HepG2 (cell line): ENCODE data around the gene ANKRD44. TPM values are rescaled to one million over a fixed set of nuclear protein-coding genes. Genes with fewer than 3 reads are reported as not detected.

Experiments used
- ATAC-seq: fragments of 200-7000 bp; cut with Tn5 transposase; 3 replicates; pipeline ENCODE4 v1.9.1; 2020; ENCODE audit warnings: mild to moderate bottlenecking, moderate library complexity
- BruUV-seq: library from RNA; stranded (reverse); fragments of 400-500 nt; replicated peaks from 2 replicates; lab custom pipeline; 2021; lab: Mats Ljungman, UMichigan
- CTCF ChIA-PET: fragments of 300-600 bp; formaldehyde crosslinking; extraction: SDS; loops from one replicate; lab custom pipeline; 2021; ENCODE audit warnings: low total read pairs, inconsistent platforms, low intra/inter-chr PET ratio; lab: Yijun Ruan, JAX
- POLR2A ChIA-PET: fragments of 350-600 bp; sonication (Branson Sonifier 250); formaldehyde crosslinking; loops from one replicate; lab custom pipeline; 2020; ENCODE audit warnings: antibody characterized with exemption, inconsistent platforms; lab: Yijun Ruan, JAX
- DNase-seq: peaks from one replicate; pipeline ENCODE4 v3.0.0-alpha.2; 2015; ENCODE audit warnings: low spot score
- FAIRE-seq: peaks from 3 replicates; lab custom pipeline; 2011; peaks lifted over from hg19 to GRCh38; lab: Jason Lieb, UNC
- H2AFZ ChIP-seq: one replicate; pipeline ENCODE4 v1.6.1; 2011; ENCODE audit warnings: low read length, inconsistent platforms
- H3K27ac ChIP-seq: fragments of 300-600 bp; 3 replicates; pipeline ENCODE4 v1.8.0; 2011; ENCODE audit warnings: mixed run types, mild to moderate bottlenecking, mixed read lengths, low read length, inconsistent platforms; ENCODE audit not compliant: insufficient read depth; ENCODE audit errors: extremely low read length
- H3K27me3 ChIP-seq, 2 experiments: fragments of 200-600 bp in 1 of 2; 2 replicates in 1 of 2; 3 replicates in 1 of 2; pipeline versions ENCODE4 v1.6.0 to v1.8.0; 2011; ENCODE audit warnings: low read length in 2 of 2, mild to moderate bottlenecking in 2 of 2, moderate library complexity in 2 of 2, inconsistent platforms in 1 of 2; ENCODE audit not compliant: insufficient read depth in 2 of 2, control insufficient read depth in 1 of 2
- H3K36me3 ChIP-seq, 2 experiments: fragments of 200-600 bp in 1 of 2; replicated peaks in 1 of 2; 2 replicates in 1 of 2; 3 replicates in 1 of 2; pipeline versions ENCODE4 v1.5.1 to v1.8.0; 2011; ENCODE audit warnings: low read length in 2 of 2, inconsistent platforms in 1 of 2; ENCODE audit not compliant: insufficient read depth in 2 of 2, control insufficient read depth in 1 of 2
- H3K4me1 ChIP-seq: 2 replicates; pipeline ENCODE4 v1.5.1; 2012; ENCODE audit warnings: low read length, inconsistent platforms; ENCODE audit not compliant: insufficient read depth
- H3K4me2 ChIP-seq: 2 replicates; pipeline ENCODE4 v1.6.0; 2011; ENCODE audit warnings: low read depth, low read length, inconsistent platforms
- H3K4me3 ChIP-seq, 3 experiments: fragments of 200-600 bp in 1 of 3; sonication (generic), shearing (Covaris generic) in 1 of 3; replicated peaks in 1 of 3; 2 replicates each; pipeline ENCODE4 v1.5.1; 2011 to 2016; ENCODE audit warnings: low read length in 3 of 3, inconsistent platforms in 2 of 3, low read depth in 2 of 3, mild to moderate bottlenecking in 2 of 3, control low read depth in 1 of 3, mixed read lengths in 1 of 3; ENCODE audit not compliant: insufficient read depth in 1 of 3
- H3K79me2 ChIP-seq: one replicate; pipeline ENCODE4 v1.6.1; 2011; ENCODE audit warnings: low read length, inconsistent platforms; ENCODE audit not compliant: insufficient read depth
- H3K9ac ChIP-seq: 2 replicates; pipeline ENCODE4 v1.6.0; 2011; ENCODE audit warnings: mild to moderate bottlenecking, low read depth, low read length, inconsistent platforms; ENCODE audit not compliant: insufficient read depth
- H3K9me3 ChIP-seq: 2 replicates; pipeline ENCODE4 v1.5.1; 2012; ENCODE audit warnings: mild to moderate bottlenecking, low read length
- H4K20me1 ChIP-seq: 2 replicates; pipeline ENCODE4 v1.6.0; 2011; ENCODE audit warnings: inconsistent platforms, mild to moderate bottlenecking, low read length, moderate library complexity; ENCODE audit not compliant: insufficient read depth
- MED13 ChIP-seq: sonication (generic); formaldehyde crosslinking; IDR thresholded peaks from 2 replicates; pipeline ENCODE4 v1.5.0; 2020; ENCODE audit warnings: missing genetic modification reagents
- NFIB ChIP-seq: sonication (generic); formaldehyde crosslinking; IDR thresholded peaks from 2 replicates; pipeline ENCODE4 v1.9.0; 2021; ENCODE audit warnings: missing genetic modification reagents, mild to moderate bottlenecking, borderline replicate concordance
- RAD21 ChIP-seq: fragments of 450-650 bp; formaldehyde crosslinking; IDR thresholded peaks from 2 replicates; pipeline ENCODE4 v1.5.0; 2020; ENCODE audit warnings: mild to moderate bottlenecking
- ZBTB44 ChIP-seq: sonication (generic); formaldehyde crosslinking; IDR thresholded peaks from 2 replicates; pipeline ENCODE4 v1.4.0; 2020; ENCODE audit warnings: missing genetic modification reagents
- ZNF10 ChIP-seq: sonication (generic); formaldehyde crosslinking; IDR thresholded peaks from 2 replicates; pipeline ENCODE4 v1.4.0; 2020; ENCODE audit warnings: mild to moderate bottlenecking, low read depth, missing genetic modification reagents, borderline replicate concordance
- ZNF616 ChIP-seq: sonication (generic); formaldehyde crosslinking; IDR thresholded peaks from 2 replicates; pipeline ENCODE4 v1.5.0; 2020; ENCODE audit warnings: low read depth, mild to moderate bottlenecking, missing genetic modification reagents
- WGBS: methylation state at CpG from one replicate; pipeline ENCODE4 v1.1.6; 2017; ENCODE audit warnings: low lambda C conversion rate; 5-methylcytosine and 5-hydroxymethylcytosine counted together
- in situ Hi-C: cut with HindIII; loops from 2 replicates; pipeline ENCODE4 v1.10.0; 2017; ENCODE audit warnings: low pct_unique_long_range_greater_than_20kb; ENCODE audit not compliant: extremely low pct_ligation_motif_present
- intact Hi-C: fragments of 100-400 bp; cut with micrococcal nuclease; formaldehyde crosslinking; loops from one replicate; pipeline ENCODE4 v1.10.0; 2022; ENCODE audit not compliant: unreplicated experiment
- polyA plus RNA-seq, 8 experiments: library from polyadenylated mRNA; depleted of rRNA in 3 of 8; stranded (reverse) in 7 of 8; unstranded in 1 of 8; fragments of >200 nt; fragmentation: Illumina TruSeq in 4 of 8; extraction: Trizol in 4 of 8; gene quantifications; 2 replicates each; pipeline versions ENCODE4 v1.2.1 to v1.2.3, GENCODE V29; 2011 to 2016; ENCODE audit warnings: low read depth in 4 of 8, missing spikeins in 1 of 8, mixed read lengths in 1 of 8; ENCODE audit not compliant: insufficient read depth in 1 of 8
- total RNA-seq, 5 experiments: library from RNA; depleted of rRNA; stranded (reverse); fragments of >200 nt; fragmentation: Illumina TruSeq; extraction: Trizol; gene quantifications; 2 replicates each; pipeline ENCODE4 v1.2.3, GENCODE V29; 2016; ENCODE audit warnings: low read depth in 1 of 5
- TF ChIP-seq, protein P1 (sequence below): sonication (generic); formaldehyde crosslinking; IDR thresholded peaks from 2 replicates; pipeline ENCODE4 v1.4.0; 2020; ENCODE audit warnings: missing genetic modification reagents, borderline replicate concordance
- TF ChIP-seq, protein P2 (sequence below): sonication (generic); formaldehyde crosslinking; IDR thresholded peaks from 2 replicates; pipeline ENCODE4 v1.5.1; 2020; ENCODE audit warnings: missing genetic modification reagents, mild to moderate bottlenecking, borderline replicate concordance

ANKRD44 gene
- total and polyA plus RNA-seq, 2 of the 13 experiments (the other 11 are each of a cell fraction or from before 2014, with no cell fraction given), result 0.04 to 0.11 TPM

DNA sequence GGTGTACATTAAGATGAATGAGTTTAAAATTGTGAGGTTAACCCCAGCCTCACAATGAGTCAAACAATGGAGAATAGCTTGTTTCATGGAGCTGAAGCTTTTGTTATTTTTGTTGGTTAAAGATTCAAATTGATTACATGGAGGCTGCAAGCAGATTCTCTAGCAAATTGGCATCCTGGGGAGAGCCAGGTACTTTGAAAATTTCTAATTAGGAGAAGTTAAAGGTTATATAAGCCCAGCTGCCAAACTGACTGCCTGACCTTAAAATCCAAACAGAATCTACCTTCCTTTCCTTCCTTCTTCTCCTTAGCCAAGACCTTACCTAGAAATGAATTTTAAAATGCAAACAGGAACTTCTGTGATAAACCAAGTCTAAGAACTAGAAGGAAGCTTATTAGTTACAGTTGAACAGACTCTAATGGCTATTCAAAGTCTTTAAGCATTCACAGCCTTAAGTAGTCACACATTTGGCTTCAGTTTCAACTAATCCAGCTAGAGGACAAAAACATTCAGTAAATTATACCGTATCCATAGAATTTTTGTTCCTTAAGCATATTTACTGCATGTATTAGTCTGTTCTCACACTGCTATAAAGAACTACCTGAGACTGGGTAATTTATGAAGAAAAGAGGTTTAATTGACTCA, 352.6 kb downstream of the ANKRD44 start (continued):
- TF ChIP-seq, protein P1, sequence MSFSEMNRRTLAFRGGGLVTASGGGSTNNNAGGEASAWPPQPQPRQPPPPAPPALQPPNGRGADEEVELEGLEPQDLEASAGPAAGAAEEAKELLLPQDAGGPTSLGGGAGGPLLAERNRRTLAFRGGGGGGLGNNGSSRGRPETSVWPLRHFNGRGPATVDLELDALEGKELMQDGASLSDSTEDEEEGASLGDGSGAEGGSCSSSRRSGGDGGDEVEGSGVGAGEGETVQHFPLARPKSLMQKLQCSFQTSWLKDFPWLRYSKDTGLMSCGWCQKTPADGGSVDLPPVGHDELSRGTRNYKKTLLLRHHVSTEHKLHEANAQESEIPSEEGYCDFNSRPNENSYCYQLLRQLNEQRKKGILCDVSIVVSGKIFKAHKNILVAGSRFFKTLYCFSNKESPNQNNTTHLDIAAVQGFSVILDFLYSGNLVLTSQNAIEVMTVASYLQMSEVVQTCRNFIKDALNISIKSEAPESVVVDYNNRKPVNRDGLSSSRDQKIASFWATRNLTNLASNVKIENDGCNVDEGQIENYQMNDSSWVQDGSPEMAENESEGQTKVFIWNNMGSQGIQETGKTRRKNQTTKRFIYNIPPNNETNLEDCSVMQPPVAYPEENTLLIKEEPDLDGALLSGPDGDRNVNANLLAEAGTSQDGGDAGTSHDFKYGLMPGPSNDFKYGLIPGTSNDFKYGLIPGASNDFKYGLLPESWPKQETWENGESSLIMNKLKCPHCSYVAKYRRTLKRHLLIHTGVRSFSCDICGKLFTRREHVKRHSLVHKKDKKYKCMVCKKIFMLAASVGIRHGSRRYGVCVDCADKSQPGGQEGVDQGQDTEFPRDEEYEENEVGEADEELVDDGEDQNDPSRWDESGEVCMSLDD (CRISPR knock-in tag), result no peak

GRCh38 chr2:196957442-196957841, 353.1 kb downstream of the ANKRD44 start:
- no peak for TF ChIP-seq ZNF10
- TF ChIP-seq ZNF616 (CRISPR knock-in tag), result no peak
- TF ChIP-seq NFIB, result no peak
- TF ChIP-seq, protein P2, sequence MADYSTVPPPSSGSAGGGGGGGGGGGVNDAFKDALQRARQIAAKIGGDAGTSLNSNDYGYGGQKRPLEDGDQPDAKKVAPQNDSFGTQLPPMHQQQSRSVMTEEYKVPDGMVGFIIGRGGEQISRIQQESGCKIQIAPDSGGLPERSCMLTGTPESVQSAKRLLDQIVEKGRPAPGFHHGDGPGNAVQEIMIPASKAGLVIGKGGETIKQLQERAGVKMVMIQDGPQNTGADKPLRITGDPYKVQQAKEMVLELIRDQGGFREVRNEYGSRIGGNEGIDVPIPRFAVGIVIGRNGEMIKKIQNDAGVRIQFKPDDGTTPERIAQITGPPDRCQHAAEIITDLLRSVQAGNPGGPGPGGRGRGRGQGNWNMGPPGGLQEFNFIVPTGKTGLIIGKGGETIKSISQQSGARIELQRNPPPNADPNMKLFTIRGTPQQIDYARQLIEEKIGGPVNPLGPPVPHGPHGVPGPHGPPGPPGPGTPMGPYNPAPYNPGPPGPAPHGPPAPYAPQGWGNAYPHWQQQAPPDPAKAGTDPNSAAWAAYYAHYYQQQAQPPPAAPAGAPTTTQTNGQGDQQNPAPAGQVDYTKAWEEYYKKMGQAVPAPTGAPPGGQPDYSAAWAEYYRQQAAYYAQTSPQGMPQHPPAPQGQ (CRISPR knock-in tag), result no peak
- no peak for TF ChIP-seq MED13
- no peak for TF ChIP-seq ZBTB44 (CRISPR knock-in tag)
- no peak for TF ChIP-seq RAD21 (CRISPR knock-in tag)
- Histone ChIP-seq H4K20me1 (0 out of 2 replicates have a peak, but pooled peaks cover 3% of the 10 kb centered on the region), H3K9ac (no peak overlapping the region), H3K36me3 (no peaks in the 10 kb centered on the region), H2AFZ (no peak overlapping the region), H3K4me3 (no peak overlapping the region), H3K79me2 (no peaks in the 10 kb centered on the region), H3K27me3 (no peaks in the 10 kb centered on the region; a peak in 1 of 5 replicates), H3K9me3 (no peaks in the 10 kb centered on the region), H3K27ac (no peak overlapping the region), H3K4me1 (peaks cover 10% of the 10 kb centered on the region), H3K4me2 (no peak overlapping the region)
- ChIA-PET POLR2A (no interaction called here), CTCF (no interaction called here)
- intact Hi-C loops (no loop called here), in situ Hi-C loops (no loop called here)
- ATAC-seq, result no peak
- DNase-seq, result no peak
- BruUV-seq, result no TSS peak
- WGBS, result 34% methylated on average over 5 of the region's 5 CpGs
- FAIRE-seq, result no peak
